ENCODE results near the gene ANKRD6. TPM values are rescaled to one million over a fixed set of nuclear protein-coding genes. Genes with fewer than 3 reads are reported as not detected.

Gene ANKRD6
- total RNA-seq, 1 donor from 2014 or later, result 33.8 TPM

- DNase-seq, result no peak
Observed at GRCh38 chr6:89475101-89475500, 42.1 kb downstream of the ANKRD6 start.

- DNase-seq, result no peak
Observed at GRCh38 chr6:89475634-89476033, 42.7 kb downstream of the ANKRD6 start.

GRCh38 chr6:89479897-89480296 is 46.9 kb downstream of the ANKRD6 start:
- DNase-seq, result no peak

- DNase-seq, result no peak
Observed at GRCh38 chr6:89481695-89482094, 48.7 kb downstream of the ANKRD6 start.

- no peak for DNase-seq
Observed at GRCh38 chr6:89482126-89482525, 49.2 kb downstream of the ANKRD6 start.

- peak; percentile 4 for DNase-seq
Observed at GRCh38 chr6:89483111-89483720, 50.3 kb downstream of the ANKRD6 start.

GRCh38 chr6:89485320-89485719 is 52.4 kb downstream of the ANKRD6 start:
- no peak for DNase-seq

- DNase-seq, result no peak
Observed at GRCh38 chr6:89487864-89488263, 54.9 kb downstream of the ANKRD6 start.

GRCh38 chr6:89488438-89488837 is 55.5 kb downstream of the ANKRD6 start:
- no peak for DNase-seq

GRCh38 chr6:89489078-89489477 is 56.1 kb downstream of the ANKRD6 start:
- no peak for DNase-seq

GRCh38 chr6:89492025-89492640 is 59.2 kb downstream of the ANKRD6 start:
- no peak for DNase-seq

- DNase-seq, result no peak
Observed at GRCh38 chr6:89494131-89494793, 61.3 kb downstream of the ANKRD6 start.

GRCh38 chr6:89495961-89496535 is 63.1 kb downstream of the ANKRD6 start:
- DNase-seq, result no peak

- no peak for DNase-seq
Observed at GRCh38 chr6:89500611-89501010, 67.7 kb downstream of the ANKRD6 start.

GRCh38 chr6:89501222-89501621 is 68.3 kb downstream of the ANKRD6 start:
- DNase-seq, result no peak

GRCh38 chr6:89501753-89502152 is 68.8 kb downstream of the ANKRD6 start:
- DNase-seq, result no peak

GRCh38 chr6:89503641-89504040 is 70.7 kb downstream of the ANKRD6 start:
- no peak for DNase-seq

- no peak for DNase-seq
Observed at GRCh38 chr6:89505847-89506246, 72.9 kb downstream of the ANKRD6 start.

- no peak for DNase-seq
Observed at GRCh38 chr6:89506716-89507617, 74.0 kb downstream of the ANKRD6 start.

- no peak for DNase-seq
Observed at GRCh38 chr6:89508755-89509563, 76.0 kb downstream of the ANKRD6 start.

GRCh38 chr6:89509777-89510281 is 76.9 kb downstream of the ANKRD6 start:
- DNase-seq, result no peak
